DMS 273 treated with DMSO at 0.1 percent for 48 hours (cell line): ENCODE data around the gene BACE2.
"Not testable (repeated sequence)": the region's sequence is repeated elsewhere in the genome, so short reads cannot be mapped to it uniquely, and the experiment has no call there.

Experiments used
- DNase-seq: peaks from one replicate; lab custom pipeline; 2025; lab: John Stamatoyannopoulos, UW

Gene BACE2

GRCh38 chr21:41240040-41240439, 72.1 kb downstream of the BACE2 start:
- DNase-seq, result no peak

GRCh38 chr21:41241341-41241740, 73.4 kb downstream of the BACE2 start:
- DNase-seq, result no peak

- no peak for DNase-seq
Measured at GRCh38 chr21:41242238-41242829, 74.4 kb downstream of the BACE2 start.

- no peak for DNase-seq
Measured at GRCh38 chr21:41243107-41243506, 75.1 kb downstream of the BACE2 start.

- not testable (repeated sequence) for DNase-seq
Measured at GRCh38 chr21:41244266-41244880, 76.4 kb downstream of the BACE2 start.

- DNase-seq, result no peak
Measured at GRCh38 chr21:41245509-41246135, 77.7 kb downstream of the BACE2 start.

GRCh38 chr21:41246808-41247207, 78.8 kb downstream of the BACE2 start:
- no peak for DNase-seq

- no peak for DNase-seq
Measured at GRCh38 chr21:41247561-41248545, 79.9 kb downstream of the BACE2 start.

- no peak for DNase-seq
Measured at GRCh38 chr21:41249476-41249875, 81.5 kb downstream of the BACE2 start.

- DNase-seq, result no peak
Measured at GRCh38 chr21:41250519-41250918, 82.6 kb downstream of the BACE2 start.

GRCh38 chr21:41251961-41252642, 84.1 kb downstream of the BACE2 start:
- no peak for DNase-seq

GRCh38 chr21:41254090-41254700, 86.2 kb downstream of the BACE2 start:
- DNase-seq, result no peak

- DNase-seq, result no peak
Measured at GRCh38 chr21:41255190-41255589, 87.2 kb downstream of the BACE2 start.

- not testable (repeated sequence) for DNase-seq
Measured at GRCh38 chr21:41256231-41256630, 88.3 kb downstream of the BACE2 start.

GRCh38 chr21:41256771-41257702, 89.1 kb downstream of the BACE2 start:
- DNase-seq, result no peak

GRCh38 chr21:41258617-41259016, 90.7 kb downstream of the BACE2 start:
- DNase-seq, result no peak

- DNase-seq, result no peak
Measured at GRCh38 chr21:41260428-41260827, 92.5 kb downstream of the BACE2 start.

GRCh38 chr21:41267346-41267745, 99.4 kb downstream of the BACE2 start:
- DNase-seq, result no peak

GRCh38 chr21:41269535-41269934, 101.6 kb downstream of the BACE2 start:
- DNase-seq, result no peak

GRCh38 chr21:41277196-41277595, 109.2 kb downstream of the BACE2 start:
- DNase-seq, result no peak
